ENCODE data around the gene PKD1L1.

- no peak for TF ChIP-seq CTCF (IDR thresholded peaks at IDR 0.05)
- no peak for TF ChIP-seq POLR2A (IDR thresholded peaks at IDR 0.05)
Observed at GRCh38 chr7:47739891-47740290, 208.4 kb downstream of the PKD1L1 start.
